ENCODE results near the gene KIAA1328. TPM values are rescaled to one million over a fixed set of nuclear protein-coding genes. Genes with fewer than 3 reads are reported as not detected.

Gene KIAA1328
- total RNA-seq, 1 donor from 2014 or later, result 11.6 TPM

DNA sequence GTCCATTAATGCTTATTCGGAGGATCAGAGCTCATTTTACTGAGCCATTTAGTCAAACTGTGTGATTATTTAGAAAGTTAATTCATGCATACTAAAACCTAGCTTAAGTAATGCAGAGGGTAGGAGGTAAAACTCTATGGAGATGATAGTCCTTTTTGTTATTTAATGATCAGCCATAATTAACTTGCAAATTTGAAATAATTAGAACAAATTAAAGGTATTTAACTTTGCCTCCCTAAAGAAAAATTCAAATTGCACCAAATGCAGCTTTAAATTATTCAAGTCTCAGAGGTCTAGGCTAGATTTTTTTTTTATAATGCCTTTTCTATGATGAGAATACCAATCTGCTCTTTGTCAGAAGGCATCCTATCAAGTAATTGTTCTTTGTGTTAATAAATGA, 310.9 kb downstream of the KIAA1328 start:
- no peaks in the 10 kb centered on the region for H3K36me3 Mint-ChIP-seq
- DNase-seq (ENCODE audit: extremely low spot score, unreplicated experiment), result no peak
- H3K9me3 Mint-ChIP-seq, result no peaks in the 10 kb centered on the region
- no peak overlapping the region for H3K27ac Mint-ChIP-seq
- H3K4me1 Mint-ChIP-seq (ENCODE audit: unreplicated experiment), result no peaks in the 10 kb centered on the region
- no peaks in the 10 kb centered on the region for H3K27me3 Mint-ChIP-seq
- H3K4me3 Mint-ChIP-seq, result no peak overlapping the region
- TF ChIP-seq, protein P1, sequence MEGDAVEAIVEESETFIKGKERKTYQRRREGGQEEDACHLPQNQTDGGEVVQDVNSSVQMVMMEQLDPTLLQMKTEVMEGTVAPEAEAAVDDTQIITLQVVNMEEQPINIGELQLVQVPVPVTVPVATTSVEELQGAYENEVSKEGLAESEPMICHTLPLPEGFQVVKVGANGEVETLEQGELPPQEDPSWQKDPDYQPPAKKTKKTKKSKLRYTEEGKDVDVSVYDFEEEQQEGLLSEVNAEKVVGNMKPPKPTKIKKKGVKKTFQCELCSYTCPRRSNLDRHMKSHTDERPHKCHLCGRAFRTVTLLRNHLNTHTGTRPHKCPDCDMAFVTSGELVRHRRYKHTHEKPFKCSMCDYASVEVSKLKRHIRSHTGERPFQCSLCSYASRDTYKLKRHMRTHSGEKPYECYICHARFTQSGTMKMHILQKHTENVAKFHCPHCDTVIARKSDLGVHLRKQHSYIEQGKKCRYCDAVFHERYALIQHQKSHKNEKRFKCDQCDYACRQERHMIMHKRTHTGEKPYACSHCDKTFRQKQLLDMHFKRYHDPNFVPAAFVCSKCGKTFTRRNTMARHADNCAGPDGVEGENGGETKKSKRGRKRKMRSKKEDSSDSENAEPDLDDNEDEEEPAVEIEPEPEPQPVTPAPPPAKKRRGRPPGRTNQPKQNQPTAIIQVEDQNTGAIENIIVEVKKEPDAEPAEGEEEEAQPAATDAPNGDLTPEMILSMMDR (conservative IDR thresholded peaks at IDR 0.05), result no peak

DNA sequence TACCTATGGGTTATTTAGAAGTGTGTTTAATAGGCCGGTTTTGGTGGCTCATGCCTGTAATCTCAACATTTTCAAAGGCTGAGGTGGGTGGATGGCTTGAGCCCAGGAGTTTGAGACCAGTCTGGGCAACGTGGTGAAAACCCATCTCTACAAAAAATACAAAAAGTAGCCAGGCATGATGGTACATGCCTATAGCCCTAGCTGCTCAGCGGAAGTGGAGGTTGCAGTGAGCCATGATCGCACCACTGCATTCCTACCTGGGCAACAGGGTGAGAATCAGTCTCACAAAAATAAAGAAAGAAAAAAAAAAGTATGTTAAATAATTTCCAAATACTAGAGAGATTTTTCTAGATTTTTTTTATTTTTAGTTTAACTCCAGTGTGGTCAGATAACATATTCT, 316.0 kb downstream of the KIAA1328 start:
- H3K27ac Mint-ChIP-seq, result no peak overlapping the region
- no peaks in the 10 kb centered on the region for H3K4me1 Mint-ChIP-seq (ENCODE audit: unreplicated experiment)
- H3K4me3 Mint-ChIP-seq, result no peak overlapping the region
- H3K27me3 Mint-ChIP-seq, result no peaks in the 10 kb centered on the region
- DNase-seq (ENCODE audit: extremely low spot score, unreplicated experiment), result no peak
- TF ChIP-seq, protein P1 (conservative IDR thresholded peaks at IDR 0.05), result no peak
- H3K9me3 Mint-ChIP-seq, result no peaks in the 10 kb centered on the region
- no peaks in the 10 kb centered on the region for H3K36me3 Mint-ChIP-seq

DNA sequence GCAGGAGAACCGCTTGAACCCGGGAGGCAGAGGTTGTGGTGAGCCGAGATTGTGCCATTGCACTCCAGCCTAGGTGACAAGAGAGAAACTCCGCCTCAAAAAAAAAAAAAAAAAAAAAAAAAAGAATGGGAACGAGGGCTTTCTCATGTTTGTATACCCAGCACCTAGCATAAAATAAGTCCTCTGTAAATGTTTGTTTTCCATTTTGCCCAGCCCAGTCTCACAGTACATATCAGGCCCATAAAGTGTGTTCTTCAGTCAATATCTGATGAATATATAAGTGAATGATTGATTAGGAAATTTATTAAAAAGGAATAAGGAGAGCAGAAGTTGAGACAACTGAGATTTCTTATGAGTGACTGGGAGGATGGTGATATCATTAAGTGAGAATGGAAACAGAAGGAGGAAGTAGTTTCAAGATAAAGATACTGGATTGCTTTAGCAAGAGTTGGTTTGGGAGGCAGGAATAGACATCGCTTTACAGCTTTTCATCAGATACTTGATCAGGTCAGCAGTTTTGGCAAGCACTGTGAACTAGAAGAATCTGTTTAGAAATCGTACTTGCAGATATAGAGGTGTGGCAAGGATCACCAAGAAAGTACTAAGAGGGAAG, 327.5 kb downstream of the KIAA1328 start:
- Mint-ChIP-seq H3K27ac (no peak overlapping the region), H3K4me3 (no peak overlapping the region), H3K27me3 (no peaks in the 10 kb centered on the region), H3K9me3 (no peaks in the 10 kb centered on the region), H3K36me3 (no peaks in the 10 kb centered on the region), H3K4me1 (ENCODE audit: unreplicated experiment) (no peaks in the 10 kb centered on the region)
- no peak for DNase-seq (ENCODE audit: extremely low spot score, unreplicated experiment)
- TF ChIP-seq, protein P1 (conservative IDR thresholded peaks at IDR 0.05), result no peak

- H3K27me3 Mint-ChIP-seq, result no peaks in the 10 kb centered on the region
- TF ChIP-seq, protein P1 (conservative IDR thresholded peaks at IDR 0.05), result no peak
- H3K27ac Mint-ChIP-seq, result no peak overlapping the region
- no peak overlapping the region for H3K4me3 Mint-ChIP-seq
- no peaks in the 10 kb centered on the region for H3K36me3 Mint-ChIP-seq
- no peaks in the 10 kb centered on the region for H3K4me1 Mint-ChIP-seq (ENCODE audit: unreplicated experiment)
- DNase-seq (ENCODE audit: extremely low spot score, unreplicated experiment), result no peak
- H3K9me3 Mint-ChIP-seq, result no peaks in the 10 kb centered on the region
These were observed 331.3 kb downstream of the KIAA1328 start for GRCh38 chr18:37160038-37160820.

- H3K36me3 Mint-ChIP-seq, result no peaks in the 10 kb centered on the region
- H3K4me1 Mint-ChIP-seq (ENCODE audit: unreplicated experiment), result no peaks in the 10 kb centered on the region
- no peak for DNase-seq (ENCODE audit: extremely low spot score, unreplicated experiment)
- H3K4me3 Mint-ChIP-seq, result no peak overlapping the region
- TF ChIP-seq, protein P1 (conservative IDR thresholded peaks at IDR 0.05), result no peak
- no peak overlapping the region for H3K27ac Mint-ChIP-seq
- H3K27me3 Mint-ChIP-seq, result no peaks in the 10 kb centered on the region
- H3K9me3 Mint-ChIP-seq, result no peaks in the 10 kb centered on the region
These were observed 332.6 kb downstream of the KIAA1328 start for GRCh38 chr18:37161491-37161890.
